Measurements from ENCODE around the gene NDUFA3.

The NDUFA3 gene

DNA sequence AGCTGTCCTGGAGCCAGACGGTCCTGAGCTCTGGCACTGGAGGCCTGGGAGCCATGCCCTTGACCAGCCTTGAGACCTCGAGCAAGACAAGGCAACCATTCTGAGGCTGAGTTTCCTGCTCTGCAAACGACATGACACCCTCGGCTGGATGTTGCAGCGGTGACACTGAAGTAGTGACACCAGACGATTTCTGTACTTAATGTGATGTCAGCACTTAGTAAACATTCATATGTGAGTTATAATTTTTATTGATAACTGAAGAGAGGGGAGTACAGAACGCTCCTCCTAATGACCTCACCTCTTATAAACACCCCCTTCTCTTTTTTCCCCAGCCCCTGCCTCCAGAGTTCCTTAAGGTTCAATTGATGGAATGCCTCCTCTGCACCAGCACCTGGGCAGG is 5.8 kb downstream of the NDUFA3 start:
- no peak for DNase-seq

DNA sequence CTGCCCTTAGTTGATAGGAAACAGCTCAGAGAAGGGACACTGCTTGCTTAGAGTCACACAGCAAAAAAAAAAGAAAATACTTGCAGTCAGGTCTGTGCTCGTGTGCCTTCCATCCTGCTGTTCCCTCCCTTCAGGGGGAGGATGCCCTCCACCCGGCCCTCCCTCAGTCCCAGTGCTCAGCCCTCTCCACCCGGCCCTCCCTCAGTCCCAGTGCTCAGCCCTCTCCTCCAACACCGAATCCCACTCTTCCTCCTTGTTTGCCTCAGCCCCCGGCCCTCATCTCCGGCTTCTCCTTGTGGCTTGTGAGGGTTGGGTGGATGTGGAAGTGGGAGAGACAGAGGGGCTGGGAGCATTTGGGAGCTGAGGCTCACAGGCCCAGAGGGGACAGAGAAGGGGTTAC is 7.0 kb downstream of the NDUFA3 start:
- DNase-seq, result no peak

DNA sequence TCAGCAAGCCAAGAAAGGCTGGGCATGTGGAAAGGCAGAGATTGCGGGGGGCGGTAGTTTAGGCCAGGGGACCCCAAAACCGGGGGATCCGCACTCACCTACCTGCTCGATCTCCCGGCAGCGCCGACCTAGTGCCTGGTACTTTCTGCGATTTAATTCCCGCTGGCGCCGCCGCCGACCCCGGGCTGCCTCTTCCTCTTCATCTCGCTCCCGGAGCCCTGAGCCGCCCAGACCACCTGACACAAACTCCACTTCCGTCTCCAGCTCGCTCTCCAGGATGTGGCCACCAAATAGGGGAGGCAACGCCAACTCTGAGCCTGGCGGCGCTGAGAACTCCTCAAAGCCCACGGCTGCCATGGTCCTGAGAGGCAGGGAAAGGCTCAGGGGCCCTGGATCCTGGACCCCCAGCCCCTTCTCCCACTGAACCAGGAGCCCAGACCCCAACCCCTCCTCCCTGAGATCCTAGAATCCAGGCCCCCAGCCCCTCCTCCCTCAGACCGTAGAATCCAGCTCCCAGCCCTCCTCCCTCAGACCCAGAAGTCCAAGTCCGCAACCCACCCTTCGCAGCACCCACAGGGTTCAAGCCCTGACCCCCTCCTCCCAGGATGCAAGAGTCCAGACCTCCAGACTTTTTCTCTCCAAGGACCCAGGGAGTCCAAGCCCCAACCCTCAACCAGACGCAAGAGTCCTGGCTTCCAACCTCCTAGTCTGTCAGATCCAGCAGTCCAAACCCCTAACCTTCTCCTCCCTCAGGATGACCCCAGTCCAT is 11.9 kb downstream of the NDUFA3 start:
- DNase-seq, result no peak

DNA sequence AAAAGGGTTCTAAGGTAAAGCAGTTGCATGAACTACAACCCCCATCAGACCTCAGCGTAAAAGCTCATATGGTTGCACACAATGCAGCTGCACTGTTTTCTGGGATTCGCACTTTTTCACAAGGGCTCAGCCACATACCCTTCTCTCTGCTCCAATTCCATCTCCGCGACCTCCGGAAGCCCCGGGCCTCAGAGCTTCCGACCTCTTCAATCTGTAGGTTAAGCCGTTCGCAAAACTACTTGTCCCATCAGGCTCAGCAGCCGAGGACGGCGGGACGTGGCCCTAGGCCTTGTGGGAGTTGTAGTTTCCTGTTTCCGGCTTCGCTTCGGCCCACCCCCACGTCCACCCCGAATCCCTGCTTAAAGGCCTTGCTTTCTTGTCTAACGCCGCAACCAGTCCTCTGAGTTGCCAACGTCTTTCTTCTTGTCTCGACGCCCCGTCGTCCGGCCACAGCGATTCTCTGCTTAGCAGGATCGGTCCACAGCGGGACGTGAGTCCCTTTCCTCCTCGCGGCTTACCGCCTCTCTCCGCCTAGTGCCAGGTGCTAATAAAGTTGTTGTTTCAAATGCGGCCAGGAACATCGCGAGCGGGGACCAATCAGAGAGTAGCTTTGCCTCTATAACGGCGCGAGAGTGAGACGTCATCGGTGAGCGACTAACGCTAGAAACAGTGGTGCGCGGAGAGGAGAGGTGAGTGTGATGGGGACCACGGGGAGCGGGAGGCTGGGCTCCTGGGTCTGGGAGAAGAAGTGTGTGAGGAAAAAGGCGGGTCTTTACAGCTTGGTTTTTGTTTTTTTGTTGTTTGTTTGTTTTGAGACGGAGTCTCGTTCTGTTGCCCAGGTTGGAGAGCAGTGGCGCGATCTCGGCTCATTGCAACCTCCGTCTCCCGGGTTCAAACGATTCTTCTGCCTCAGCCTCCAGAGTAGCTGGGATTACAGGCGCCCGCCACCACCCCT is 12.7 kb downstream of the NDUFA3 start, which contains the start of the genes PRPF31 and TFPT:
Gene PRPF31 (plus strand): TSS at position 646 of the 955 bp plus-strand sequence. CDS start 2,525 bp downstream, outside the sequence.
Gene TFPT (minus strand): TSS at position 549 of the 955 bp plus-strand sequence. CDS start 388 bp downstream, at position 161.
- peak; percentile 97 for DNase-seq

DNA sequence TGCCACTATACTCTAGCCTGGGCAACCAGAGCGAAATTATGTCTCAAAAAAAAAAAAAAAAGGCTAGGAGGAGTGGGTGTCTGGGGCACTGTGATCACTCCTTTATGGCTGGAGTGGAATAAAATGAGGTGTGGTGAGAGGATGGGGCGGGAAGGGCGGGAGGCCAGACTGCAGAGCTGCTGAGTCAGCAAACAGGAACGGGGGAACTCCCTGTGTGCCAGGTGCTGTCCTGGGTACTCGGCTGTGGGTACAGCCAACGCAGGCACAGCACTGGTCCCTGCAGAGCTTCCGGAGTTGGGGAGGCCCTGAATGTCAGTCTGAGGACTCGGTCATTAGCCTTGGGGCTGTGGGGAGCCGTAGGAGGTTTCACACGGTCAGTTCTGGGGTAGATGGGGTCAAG is 18.6 kb downstream of the NDUFA3 start:
- DNase-seq, result no peak

DNA sequence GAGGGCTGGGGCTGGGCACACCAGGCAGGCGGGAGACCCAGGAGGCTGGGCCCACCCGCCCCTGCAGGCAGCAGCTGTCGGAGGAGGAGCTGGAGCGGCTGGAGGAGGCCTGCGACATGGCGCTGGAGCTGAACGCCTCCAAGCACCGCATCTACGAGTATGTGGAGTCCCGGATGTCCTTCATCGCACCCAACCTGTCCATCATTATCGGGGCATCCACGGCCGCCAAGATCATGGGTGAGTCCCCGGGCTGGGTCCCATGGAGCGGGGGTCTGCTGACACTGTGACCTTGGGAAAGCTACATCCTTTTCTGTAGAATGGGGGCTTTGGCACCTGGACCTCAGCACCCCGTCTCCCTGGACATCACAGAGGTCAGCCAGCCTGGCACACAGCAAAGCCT is 21.0 kb downstream of the NDUFA3 start:
- no peak for DNase-seq

DNA sequence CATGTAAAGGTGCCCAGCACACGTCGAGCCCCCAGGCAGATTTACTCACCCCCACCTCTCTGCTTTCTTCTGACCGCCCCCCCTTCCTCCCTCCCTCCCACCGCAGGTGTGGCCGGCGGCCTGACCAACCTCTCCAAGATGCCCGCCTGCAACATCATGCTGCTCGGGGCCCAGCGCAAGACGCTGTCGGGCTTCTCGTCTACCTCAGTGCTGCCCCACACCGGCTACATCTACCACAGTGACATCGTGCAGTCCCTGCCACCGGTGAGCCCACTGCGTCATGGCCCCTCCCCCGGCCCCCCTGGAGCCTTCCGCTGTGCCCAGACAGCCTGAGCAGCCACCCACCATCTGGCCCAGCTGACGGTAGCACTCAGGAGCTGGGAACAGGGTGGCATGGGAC is 21.7 kb downstream of the NDUFA3 start:
- DNase-seq, result no peak

DNA sequence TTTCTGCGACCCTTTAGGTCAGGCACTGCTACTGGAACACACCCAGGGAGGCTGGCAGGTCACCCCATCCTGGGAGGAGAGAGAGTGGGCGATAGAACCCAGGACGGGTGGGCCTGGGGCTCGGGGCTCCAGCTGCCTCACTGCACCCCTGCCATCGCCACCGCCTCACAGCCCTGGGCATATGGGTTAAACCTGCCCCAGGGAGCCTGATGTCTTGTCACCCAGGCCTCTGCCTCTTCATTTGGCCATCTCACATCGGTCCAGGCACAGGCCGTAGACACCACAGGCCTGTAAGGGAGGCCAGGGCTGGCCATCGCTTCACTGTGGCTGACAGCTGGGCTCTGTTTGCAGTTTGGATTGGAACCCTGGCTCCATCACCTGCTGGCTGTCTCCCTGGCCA is 23.1 kb downstream of the NDUFA3 start:
- DNase-seq, result no peak

DNA sequence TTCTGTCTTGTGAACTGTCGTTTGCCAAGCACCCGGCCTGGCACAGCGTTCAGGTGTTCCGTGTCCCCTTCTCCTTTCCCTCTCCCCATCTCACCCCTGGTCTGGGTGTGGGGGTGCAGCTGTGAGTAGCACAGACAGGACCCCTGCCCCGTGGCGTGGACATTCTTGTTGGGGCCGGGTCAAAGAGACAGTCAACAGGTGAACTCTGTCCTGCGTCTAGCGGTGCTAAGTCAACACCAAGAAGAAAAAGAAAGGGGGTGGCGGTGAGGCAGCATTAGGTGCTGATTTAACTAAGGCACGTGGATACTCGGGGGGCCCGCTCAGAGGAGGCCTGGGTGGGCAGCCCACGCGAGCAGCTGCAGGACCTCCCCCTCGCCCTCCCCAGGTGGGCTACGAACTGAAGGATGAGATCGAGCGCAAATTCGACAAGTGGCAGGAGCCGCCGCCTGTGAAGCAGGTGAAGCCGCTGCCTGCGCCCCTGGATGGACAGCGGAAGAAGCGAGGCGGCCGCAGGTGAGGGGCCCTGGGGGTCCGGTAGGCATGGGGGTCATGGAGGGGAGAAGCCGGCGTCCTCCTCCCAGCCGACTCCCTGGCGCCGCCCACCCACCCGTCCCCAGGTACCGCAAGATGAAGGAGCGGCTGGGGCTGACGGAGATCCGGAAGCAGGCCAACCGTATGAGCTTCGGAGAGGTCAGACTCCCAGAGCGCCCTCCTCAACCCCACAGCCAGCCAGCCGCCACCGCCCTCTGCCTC is 25.2 kb downstream of the NDUFA3 start:
- no peak for DNase-seq

DNA sequence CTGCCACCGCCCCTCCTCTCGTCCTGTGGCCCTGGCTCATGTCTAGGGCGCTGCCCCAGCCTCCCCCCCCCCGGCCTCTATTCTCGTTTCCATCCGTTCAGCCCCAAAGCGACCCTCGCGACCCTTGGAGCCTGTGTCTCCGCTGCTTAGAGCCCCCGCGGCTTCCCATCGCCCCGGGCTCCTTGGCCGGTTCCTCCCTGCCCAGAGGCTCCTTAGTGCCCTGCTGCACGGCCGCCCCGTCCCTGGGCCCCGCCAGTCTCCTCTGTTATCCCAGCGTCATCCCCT is 25.7 kb downstream of the NDUFA3 start:
- DNase-seq, result no peak

DNA sequence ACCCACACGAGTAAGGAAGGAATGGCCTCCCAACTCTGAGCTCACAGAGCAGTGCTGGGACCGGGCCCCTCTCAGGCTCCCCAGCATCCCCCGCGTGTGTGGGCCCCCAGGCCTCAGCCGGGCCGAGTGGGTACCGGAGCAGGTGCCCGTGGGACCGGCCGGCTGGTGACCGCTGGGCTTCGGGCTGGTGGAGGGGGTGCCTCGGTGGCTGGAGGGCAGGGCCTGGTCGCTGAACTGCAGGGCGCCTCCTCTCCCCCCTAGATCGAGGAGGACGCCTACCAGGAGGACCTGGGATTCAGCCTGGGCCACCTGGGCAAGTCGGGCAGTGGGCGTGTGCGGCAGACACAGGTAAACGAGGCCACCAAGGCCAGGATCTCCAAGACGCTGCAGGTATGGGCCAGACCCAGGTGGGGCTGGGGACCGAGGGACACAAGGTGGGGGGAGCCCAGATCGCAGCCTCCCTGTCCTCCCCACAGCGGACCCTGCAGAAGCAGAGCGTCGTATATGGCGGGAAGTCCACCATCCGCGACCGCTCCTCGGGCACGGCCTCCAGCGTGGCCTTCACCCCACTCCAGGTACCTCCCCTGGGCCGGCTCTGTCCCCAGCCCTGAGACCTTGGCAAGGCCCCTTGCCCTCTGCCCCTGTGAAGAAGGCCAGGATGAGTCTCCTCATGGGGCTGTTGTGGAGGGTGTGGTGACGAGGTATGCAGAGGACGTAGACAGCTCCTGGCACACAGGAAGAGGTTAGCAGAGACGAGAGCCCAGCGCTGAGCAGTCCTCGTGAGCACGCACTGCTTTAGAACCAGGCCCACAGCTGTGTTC is 26.4 kb downstream of the NDUFA3 start:
- no peak for DNase-seq

DNA sequence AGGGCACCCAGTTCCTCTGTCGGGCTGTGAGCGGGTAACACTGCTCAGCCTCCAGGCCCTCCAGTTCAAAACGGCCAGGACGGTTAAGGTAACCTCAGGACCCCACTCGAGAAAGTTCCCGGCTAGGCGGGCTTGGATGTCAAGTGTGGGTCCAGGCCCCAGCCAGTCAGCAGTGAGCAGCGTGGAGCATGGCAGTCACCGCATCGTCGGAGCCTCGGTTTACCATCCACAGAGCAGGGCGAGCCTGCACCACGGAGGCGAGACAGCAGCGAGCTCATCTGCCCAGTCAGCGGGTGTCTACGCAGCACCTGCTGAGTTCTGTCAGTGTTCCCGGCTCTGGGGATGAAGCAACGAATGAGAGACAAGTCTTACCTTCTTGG is 27.0 kb downstream of the NDUFA3 start:
- DNase-seq, result no peak

DNA sequence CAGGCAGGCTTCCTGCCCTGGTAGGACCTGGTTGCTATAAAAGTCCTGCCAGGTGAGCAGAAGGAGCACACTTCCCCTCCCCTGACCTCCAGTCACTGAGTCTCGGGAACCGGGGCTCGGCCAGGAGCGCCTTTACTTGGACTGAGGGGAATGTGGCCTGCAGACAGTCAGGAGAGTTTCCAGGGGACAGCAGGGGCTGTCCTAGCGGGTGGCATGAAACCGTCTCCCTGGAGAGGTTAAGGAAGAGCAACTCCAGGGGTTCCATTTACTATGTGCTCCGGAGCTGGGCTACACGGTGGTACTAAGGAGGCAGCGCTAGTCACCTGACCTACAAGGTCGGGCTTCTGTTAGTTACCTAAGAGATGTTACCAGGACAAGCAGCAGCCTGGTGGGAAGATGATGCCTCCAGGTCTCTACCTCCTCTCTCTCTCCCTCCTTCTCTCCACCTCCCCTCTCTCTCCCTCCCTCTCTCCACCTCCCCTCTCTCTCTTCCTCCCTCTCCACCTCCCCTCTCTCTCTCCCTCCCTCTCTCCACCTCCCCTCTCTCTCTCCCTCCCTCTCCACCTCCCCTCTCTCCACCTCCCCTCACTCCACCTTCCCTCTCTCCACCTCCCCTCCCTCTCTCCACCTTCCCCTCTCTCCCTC is 30.8 kb downstream of the NDUFA3 start:
- peak; percentile 75 for DNase-seq

DNA sequence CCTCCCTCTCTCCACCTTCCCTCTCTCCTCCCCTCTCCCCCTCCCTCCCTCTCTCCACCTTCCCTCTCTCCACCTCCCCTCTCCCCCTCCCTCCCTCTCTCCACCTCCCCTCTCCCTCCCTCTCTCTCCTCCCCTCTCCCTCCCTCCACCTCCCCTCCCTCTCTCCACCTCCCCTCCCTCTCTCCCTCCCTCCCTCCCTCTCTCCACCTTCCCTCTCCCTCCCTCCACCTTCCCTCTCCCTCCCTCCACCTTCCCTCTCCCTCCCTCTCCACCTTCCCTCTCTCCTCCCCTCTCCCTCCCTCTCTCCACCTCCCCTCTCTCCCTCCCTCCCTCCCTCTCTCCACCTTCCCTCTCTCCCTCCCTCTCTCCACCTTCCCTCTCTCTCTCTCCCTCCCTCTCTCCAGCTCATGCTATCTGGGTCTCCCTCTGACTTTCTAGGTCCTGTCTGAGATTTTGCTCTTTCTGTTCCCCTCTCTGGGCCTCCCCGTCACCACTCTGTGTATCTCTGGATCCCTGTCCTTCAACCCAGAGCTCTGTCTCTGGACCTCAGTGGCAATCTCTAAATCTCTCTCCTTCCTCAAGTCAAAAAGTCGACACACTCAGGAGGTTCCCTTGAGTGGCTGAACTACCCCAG is 31.4 kb downstream of the NDUFA3 start:
- DNase-seq, result no peak

DNA sequence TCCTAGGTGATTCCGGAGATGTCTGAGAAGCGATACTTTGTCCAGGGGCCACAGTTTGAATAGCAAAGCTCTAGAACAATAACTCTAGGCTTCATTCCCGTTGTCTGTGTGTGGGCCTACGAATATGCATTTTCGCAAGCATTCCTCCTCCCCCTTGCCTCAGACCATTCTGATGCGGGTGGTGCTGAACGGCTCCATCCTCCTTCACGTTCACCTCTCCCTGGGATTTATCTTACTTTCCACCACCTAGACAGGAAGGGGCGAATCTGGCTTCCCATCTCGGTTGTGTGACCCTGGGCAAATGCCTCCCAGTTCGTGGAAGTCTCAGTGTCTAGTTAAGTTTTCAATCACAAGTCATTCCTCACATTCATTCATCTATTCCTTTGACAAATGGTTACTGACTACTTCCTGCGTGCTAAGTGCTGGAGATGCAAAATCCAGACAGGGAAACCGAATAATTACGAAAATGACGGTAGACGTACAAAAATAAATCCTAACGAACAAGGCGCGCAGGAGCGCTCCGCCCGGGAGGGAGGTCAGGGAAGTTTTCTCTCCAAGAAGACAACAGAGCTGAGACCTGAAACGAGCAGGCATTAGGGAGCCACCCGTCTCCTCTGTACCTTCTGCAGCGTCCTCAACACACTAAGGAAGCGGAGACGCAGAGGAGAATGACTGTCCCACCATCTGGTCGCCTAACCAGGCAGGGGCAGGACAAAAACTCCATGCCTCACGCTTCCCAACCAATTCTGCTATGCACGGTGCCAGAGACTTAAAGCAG is 33.6 kb downstream of the NDUFA3 start:
- no peak for DNase-seq

DNA sequence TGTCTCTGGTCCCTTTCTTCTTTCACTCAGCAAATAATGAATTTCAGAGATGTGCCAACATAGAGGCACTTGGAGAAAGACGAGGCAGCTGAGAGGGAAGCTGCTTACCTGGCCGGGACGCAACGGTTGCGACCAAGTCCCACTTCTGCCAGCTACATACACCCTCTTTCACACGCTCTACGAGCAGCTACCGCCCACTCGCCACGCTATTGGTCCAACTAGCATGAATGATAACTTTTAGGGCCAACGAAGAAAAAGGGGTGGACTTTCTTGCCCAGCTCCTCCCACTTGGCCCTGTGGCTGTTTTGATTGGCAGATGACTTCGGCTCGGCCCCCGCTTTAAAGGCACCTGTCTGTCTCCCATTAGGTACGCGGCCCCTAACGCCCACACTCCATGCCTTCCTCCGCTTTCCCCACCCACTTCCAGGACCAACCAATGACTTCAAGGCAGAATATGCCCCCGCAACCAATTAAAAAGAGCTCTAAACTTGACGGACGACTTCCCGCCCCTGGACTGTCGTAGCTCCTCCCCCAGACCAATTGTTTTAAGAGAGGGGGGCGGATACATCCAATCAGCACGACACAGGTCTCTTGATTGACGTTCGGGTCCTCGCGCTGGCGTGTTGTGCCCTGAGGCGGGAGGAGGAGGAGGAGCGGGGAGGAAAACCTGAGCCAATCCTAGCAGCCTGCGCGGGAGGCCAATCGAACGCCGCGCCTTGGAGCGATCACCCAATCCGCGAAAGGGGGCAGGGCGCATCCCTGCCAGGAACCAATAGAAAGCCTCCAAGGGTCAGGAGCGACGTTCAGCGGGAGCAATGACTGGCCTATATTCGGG is 34.4 kb downstream of the NDUFA3 start:
- DNase-seq, result peak; percentile 100

DNA sequence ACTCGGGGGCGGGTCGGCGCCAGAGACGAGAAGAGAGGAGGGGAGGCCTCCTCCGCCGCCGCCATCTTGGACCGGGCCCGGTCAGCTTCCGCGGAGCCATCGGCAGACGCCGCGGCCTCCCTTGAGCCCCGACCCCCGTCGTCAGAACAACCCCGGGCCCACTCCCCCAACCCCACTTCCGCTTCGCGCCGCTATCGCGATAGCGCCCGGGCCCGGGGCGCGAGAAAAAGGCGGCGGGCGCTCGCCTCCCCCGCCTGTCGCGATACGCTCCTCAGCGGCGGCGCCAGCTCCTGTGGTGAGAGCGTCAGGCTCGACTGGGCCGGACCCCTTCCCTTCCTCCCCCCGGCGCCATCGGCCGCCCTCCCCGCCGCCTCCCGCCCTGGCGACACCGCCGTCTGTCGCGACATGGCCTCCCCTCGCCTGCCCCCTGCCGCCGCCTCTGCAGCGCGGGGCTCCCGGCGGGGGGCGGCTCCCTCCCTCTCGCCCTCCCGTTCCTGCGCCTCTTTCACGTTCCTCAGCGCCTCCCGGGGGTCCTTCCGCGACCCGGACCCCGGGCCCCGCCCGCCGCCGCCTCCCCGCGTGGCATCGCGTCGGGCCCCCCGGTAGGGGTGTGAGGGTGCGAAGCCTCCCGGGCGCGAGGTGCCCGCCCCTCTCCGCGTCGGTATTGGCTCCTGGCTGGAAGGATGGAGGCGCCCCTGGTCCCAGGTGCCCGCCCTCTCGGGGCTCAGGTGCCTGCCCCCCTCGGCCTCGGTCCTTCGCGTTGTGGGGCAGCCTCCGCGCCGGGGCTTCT is 35.2 kb downstream of the NDUFA3 start, which contains the start of gene CNOT3:
Gene CNOT3 (plus strand): TSS at position 64 of the 790 bp plus-strand sequence. CDS start 5,217 bp downstream, outside the sequence.
- DNase-seq, result no peak

DNA sequence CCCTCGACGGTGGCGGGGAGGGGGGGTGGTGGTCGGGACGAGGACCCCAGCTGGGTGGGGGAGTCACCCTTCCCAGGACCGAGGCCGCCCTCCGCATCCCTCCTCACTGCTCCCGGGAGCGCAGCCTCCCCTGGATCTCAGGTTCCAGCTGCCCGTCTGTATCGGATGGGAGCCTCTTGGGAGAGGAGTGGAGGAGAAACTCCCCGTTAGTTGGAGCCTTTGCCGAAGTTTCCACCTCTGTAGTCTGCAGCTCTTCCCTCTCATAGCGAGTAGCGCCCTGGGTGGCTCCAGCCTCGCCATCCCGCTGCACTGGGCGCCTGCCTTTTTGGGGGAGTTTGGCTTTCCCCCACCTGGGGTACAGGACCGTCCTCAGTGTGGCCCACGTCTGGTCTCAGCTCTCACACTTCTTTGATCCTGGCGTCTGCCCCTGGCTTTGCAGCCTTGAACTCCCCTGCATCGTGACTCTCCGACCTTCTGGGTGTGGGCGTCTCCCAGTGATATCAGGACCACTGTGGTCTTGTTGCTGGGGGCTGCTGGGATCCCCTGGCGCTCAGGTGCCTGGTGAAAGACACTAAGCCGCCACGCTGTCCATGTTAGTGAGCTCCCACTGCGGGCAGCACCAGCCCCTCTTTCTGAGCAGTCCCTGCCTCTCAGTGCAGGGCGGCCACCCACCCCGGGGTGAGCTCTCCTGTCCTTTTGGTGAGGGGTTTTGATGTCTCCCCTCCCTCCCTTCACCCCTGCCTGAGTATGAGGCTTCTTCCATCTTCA is 36.0 kb downstream of the NDUFA3 start:
- no peak for DNase-seq

Data from NCI-H510A (cell line).